Measurements from ENCODE around the gene CDKN2C. TPM values are rescaled to one million over a fixed set of nuclear protein-coding genes. Genes with fewer than 3 reads are reported as not detected.
"Not testable (repeated sequence)": the region's sequence is repeated elsewhere in the genome, so short reads cannot be mapped to it uniquely, and the experiment has no call there.

The CDKN2C gene
- total RNA-seq, 1 experiment from 2014 or later = not detected

DNA sequence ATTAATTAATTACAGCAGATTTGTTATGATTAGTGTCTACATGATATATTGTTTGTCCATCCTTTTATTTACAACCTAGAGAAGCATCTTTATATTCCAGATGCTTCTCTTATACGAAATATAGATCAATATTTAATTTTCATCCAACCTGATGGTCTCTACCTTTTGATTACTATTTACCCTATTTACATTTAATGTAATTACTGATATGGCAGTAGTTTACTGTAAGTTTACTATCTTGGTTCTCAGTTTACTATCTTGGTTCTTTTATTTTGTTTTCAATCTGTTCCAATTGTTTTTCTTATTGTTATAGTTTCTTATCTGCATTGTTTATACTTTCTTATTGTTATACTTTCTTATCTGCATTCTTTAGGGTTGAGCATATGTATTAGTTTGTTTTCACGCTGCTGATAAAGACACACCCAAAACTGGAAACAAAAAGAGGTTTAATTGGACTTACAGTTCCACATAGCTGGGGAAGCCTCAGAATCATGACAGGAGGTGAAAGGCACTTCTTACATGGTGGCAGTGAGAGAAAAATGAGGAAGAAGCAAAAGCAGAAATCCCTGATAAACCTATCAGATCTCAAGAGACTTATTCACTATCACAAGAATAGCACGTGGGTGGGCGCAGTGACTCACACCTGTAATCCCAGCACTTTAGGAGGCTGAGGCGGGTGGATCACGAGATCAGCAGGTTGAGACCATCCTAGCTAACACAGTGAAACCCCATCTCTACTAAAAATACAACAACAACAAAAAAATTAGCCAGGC lies 38.9 kb upstream of the CDKN2C start:
- H3K36me3 Mint-ChIP-seq = no peaks in the 10 kb centered on the region
- DNase-seq (ENCODE audit: low spot score) = no peak
- CTCF ChIA-PET = interaction anchor here (0.8 to 2.1 kb wide), 4 partner anchors 10 to 261 kb away, joined by 3 to 7 read pairs (median 4); no protein-coding TSS in a partner anchor

DNA sequence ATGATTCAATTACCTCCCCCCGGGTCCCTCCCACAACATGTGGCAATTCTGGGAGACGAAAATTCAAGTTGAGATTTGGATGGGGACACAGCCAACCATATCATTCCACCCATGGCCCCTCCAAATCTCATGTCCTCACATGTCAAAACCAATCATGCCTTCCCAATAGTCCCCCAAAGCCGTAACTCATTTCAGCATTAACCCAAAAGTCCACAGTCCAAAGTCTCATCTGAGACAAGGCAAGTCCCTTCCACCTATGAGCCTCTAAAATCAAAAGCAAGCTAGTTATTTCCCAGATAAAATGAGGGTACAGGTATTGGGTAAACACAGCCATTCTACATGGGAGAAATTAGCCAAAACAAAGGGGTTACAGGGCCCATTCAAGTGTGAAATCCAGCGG lies 38.0 kb upstream of the CDKN2C start:
- POLR2A ChIA-PET; H3K36me3 Mint-ChIP-seq; H3K27ac Mint-ChIP-seq; DNase-seq (ENCODE audit: low spot score); H3K9me3 Mint-ChIP-seq; H3K4me3 Mint-ChIP-seq; ATAC-seq; H3K27me3 Mint-ChIP-seq (ENCODE audit: low read depth): not testable (repeated sequence)
- peaks cover 12% of the 10 kb centered on the region for H3K4me1 Mint-ChIP-seq
- CTCF ChIA-PET = interaction anchor here (1.0 kb wide), 1 partner anchor 260 kb away, joined by 3 read pairs; no protein-coding TSS in a partner anchor

More for the DNA sequence above, 38.9 kb upstream of the CDKN2C start:
- Mint-ChIP-seq H3K9me3 (no peaks in the 10 kb centered on the region), H3K27me3 (ENCODE audit: low read depth) (no peaks in the 10 kb centered on the region), H3K4me1 (peaks cover 6% of the 10 kb centered on the region), H3K27ac (no peak overlapping the region), H3K4me3 (no peak overlapping the region)
- TF ChIP-seq, protein P1, sequence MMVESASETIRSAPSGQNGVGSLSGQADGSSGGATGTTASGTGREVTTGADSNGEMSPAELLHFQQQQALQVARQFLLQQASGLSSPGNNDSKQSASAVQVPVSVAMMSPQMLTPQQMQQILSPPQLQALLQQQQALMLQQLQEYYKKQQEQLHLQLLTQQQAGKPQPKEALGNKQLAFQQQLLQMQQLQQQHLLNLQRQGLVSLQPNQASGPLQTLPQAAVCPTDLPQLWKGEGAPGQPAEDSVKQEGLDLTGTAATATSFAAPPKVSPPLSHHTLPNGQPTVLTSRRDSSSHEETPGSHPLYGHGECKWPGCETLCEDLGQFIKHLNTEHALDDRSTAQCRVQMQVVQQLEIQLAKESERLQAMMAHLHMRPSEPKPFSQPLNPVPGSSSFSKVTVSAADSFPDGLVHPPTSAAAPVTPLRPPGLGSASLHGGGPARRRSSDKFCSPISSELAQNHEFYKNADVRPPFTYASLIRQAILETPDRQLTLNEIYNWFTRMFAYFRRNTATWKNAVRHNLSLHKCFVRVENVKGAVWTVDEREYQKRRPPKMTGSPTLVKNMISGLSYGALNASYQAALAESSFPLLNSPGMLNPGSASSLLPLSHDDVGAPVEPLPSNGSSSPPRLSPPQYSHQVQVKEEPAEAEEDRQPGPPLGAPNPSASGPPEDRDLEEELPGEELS (CRISPR knock-in tag; IDR thresholded peaks at IDR 0.05) = no peak
- no peak for TF ChIP-seq ETV6 (CRISPR knock-in tag; IDR thresholded peaks at IDR 0.05)
- TF ChIP-seq, protein P2, sequence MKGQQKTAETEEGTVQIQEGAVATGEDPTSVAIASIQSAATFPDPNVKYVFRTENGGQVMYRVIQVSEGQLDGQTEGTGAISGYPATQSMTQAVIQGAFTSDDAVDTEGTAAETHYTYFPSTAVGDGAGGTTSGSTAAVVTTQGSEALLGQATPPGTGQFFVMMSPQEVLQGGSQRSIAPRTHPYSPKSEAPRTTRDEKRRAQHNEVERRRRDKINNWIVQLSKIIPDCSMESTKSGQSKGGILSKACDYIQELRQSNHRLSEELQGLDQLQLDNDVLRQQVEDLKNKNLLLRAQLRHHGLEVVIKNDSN (CRISPR knock-in tag; IDR thresholded peaks at IDR 0.05) = no peak
- TF ChIP-seq, protein P3, sequence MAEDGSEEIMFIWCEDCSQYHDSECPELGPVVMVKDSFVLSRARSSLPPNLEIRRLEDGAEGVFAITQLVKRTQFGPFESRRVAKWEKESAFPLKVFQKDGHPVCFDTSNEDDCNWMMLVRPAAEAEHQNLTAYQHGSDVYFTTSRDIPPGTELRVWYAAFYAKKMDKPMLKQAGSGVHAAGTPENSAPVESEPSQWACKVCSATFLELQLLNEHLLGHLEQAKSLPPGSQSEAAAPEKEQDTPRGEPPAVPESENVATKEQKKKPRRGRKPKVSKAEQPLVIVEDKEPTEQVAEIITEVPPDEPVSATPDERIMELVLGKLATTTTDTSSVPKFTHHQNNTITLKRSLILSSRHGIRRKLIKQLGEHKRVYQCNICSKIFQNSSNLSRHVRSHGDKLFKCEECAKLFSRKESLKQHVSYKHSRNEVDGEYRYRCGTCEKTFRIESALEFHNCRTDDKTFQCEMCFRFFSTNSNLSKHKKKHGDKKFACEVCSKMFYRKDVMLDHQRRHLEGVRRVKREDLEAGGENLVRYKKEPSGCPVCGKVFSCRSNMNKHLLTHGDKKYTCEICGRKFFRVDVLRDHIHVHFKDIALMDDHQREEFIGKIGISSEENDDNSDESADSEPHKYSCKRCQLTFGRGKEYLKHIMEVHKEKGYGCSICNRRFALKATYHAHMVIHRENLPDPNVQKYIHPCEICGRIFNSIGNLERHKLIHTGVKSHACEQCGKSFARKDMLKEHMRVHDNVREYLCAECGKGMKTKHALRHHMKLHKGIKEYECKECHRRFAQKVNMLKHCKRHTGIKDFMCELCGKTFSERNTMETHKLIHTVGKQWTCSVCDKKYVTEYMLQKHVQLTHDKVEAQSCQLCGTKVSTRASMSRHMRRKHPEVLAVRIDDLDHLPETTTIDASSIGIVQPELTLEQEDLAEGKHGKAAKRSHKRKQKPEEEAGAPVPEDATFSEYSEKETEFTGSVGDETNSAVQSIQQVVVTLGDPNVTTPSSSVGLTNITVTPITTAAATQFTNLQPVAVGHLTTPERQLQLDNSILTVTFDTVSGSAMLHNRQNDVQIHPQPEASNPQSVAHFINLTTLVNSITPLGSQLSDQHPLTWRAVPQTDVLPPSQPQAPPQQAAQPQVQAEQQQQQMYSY (CRISPR knock-in tag; IDR thresholded peaks at IDR 0.05) = no peak
- TF ChIP-seq SP1 (CRISPR knock-in tag; conservative IDR thresholded peaks at IDR 0.05) = no peak
- TF ChIP-seq TCF7 (CRISPR knock-in tag; IDR thresholded peaks at IDR 0.05; ENCODE audit: low read depth) = no peak
- TF ChIP-seq, protein P4, sequence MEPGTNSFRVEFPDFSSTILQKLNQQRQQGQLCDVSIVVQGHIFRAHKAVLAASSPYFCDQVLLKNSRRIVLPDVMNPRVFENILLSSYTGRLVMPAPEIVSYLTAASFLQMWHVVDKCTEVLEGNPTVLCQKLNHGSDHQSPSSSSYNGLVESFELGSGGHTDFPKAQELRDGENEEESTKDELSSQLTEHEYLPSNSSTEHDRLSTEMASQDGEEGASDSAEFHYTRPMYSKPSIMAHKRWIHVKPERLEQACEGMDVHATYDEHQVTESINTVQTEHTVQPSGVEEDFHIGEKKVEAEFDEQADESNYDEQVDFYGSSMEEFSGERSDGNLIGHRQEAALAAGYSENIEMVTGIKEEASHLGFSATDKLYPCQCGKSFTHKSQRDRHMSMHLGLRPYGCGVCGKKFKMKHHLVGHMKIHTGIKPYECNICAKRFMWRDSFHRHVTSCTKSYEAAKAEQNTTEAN (CRISPR knock-in tag; IDR thresholded peaks at IDR 0.05) = no peak
- TF ChIP-seq CREM (CRISPR knock-in tag; IDR thresholded peaks at IDR 0.05) = no peak
- TF ChIP-seq, protein P5, sequence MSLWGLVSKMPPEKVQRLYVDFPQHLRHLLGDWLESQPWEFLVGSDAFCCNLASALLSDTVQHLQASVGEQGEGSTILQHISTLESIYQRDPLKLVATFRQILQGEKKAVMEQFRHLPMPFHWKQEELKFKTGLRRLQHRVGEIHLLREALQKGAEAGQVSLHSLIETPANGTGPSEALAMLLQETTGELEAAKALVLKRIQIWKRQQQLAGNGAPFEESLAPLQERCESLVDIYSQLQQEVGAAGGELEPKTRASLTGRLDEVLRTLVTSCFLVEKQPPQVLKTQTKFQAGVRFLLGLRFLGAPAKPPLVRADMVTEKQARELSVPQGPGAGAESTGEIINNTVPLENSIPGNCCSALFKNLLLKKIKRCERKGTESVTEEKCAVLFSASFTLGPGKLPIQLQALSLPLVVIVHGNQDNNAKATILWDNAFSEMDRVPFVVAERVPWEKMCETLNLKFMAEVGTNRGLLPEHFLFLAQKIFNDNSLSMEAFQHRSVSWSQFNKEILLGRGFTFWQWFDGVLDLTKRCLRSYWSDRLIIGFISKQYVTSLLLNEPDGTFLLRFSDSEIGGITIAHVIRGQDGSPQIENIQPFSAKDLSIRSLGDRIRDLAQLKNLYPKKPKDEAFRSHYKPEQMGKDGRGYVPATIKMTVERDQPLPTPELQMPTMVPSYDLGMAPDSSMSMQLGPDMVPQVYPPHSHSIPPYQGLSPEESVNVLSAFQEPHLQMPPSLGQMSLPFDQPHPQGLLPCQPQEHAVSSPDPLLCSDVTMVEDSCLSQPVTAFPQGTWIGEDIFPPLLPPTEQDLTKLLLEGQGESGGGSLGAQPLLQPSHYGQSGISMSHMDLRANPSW (CRISPR knock-in tag; conservative IDR thresholded peaks at IDR 0.05; ENCODE audit: low read depth) = no peak
- TF ChIP-seq, protein P6, sequence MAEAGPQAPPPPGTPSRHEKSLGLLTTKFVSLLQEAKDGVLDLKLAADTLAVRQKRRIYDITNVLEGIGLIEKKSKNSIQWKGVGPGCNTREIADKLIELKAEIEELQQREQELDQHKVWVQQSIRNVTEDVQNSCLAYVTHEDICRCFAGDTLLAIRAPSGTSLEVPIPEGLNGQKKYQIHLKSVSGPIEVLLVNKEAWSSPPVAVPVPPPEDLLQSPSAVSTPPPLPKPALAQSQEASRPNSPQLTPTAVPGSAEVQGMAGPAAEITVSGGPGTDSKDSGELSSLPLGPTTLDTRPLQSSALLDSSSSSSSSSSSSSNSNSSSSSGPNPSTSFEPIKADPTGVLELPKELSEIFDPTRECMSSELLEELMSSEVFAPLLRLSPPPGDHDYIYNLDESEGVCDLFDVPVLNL (CRISPR knock-in tag; IDR thresholded peaks at IDR 0.05; ENCODE audit: borderline replicate concordance, low read depth) = no peak
- TF ChIP-seq, protein P7, sequence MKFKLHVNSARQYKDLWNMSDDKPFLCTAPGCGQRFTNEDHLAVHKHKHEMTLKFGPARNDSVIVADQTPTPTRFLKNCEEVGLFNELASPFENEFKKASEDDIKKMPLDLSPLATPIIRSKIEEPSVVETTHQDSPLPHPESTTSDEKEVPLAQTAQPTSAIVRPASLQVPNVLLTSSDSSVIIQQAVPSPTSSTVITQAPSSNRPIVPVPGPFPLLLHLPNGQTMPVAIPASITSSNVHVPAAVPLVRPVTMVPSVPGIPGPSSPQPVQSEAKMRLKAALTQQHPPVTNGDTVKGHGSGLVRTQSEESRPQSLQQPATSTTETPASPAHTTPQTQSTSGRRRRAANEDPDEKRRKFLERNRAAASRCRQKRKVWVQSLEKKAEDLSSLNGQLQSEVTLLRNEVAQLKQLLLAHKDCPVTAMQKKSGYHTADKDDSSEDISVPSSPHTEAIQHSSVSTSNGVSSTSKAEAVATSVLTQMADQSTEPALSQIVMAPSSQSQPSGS (CRISPR knock-in tag; IDR thresholded peaks at IDR 0.05; ENCODE audit: borderline replicate concordance, low read depth) = no peak
- TF ChIP-seq FOXK1 (CRISPR knock-in tag; IDR thresholded peaks at IDR 0.05) = no peak
- TF ChIP-seq ZNF416 (CRISPR knock-in tag; IDR thresholded peaks at IDR 0.05) = no peak
- no peak for TF ChIP-seq GTF2I (CRISPR knock-in tag; conservative IDR thresholded peaks at IDR 0.05)
- no peak for TF ChIP-seq EMX1 (CRISPR knock-in tag; IDR thresholded peaks at IDR 0.05)
- no peak for TF ChIP-seq GRHL2 (CRISPR knock-in tag; IDR thresholded peaks at IDR 0.05; ENCODE audit: insufficient replicate concordance, severe bottlenecking)
- no peak for TF ChIP-seq NR3C1 (CRISPR knock-in tag; conservative IDR thresholded peaks at IDR 0.05; ENCODE audit: low read depth)
- TF ChIP-seq NR2C2 (CRISPR knock-in tag; IDR thresholded peaks at IDR 0.05) = no peak
- POLR2A ChIA-PET = no interaction called here
- no peak for ATAC-seq

DNA sequence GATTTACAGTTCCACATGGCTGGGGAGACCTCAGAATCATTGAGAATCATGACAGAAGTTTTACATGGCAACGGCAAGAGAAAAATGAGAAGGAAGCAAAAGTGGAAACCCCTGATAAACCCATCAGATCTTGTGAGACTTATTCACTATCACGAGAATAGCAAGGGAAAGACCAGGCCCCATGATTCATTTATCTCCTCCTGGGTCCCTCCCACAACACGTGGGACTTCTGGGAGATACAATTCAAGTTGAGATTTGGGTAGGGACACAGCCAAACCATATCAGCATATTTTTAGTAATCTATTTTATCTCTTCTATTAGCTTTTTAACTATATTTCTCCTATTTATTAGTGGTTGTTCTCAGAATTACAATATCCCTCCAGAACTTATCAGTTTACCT lies 36.3 kb upstream of the CDKN2C start:
- peaks cover 16% of the 10 kb centered on the region for H3K4me1 Mint-ChIP-seq
- H3K36me3 Mint-ChIP-seq; H3K27me3 Mint-ChIP-seq (ENCODE audit: low read depth); POLR2A ChIA-PET; ATAC-seq; H3K4me3 Mint-ChIP-seq; H3K9me3 Mint-ChIP-seq; H3K27ac Mint-ChIP-seq; DNase-seq (ENCODE audit: low spot score); CTCF ChIA-PET: not testable (repeated sequence)
